HCT116 (cell line): ENCODE measurements around the gene AVP.

ENCODE experiments used
- CBX3 ChIP-seq: IDR thresholded peaks from 2 replicates; pipeline ENCODE4 v1.6.1; 2012; ENCODE audit warnings: low read depth
- CTCF ChIP-seq, 3 experiments: fragments of 200-600 bp in 1 of 3; sonication (generic) in 1 of 3; IDR thresholded peaks in 2 of 3; conservative IDR thresholded peaks in 1 of 3; 2 replicates each; pipeline ENCODE4 v1.5.1; 2012 to 2017; ENCODE audit warnings: low read depth in 2 of 3, low read length in 2 of 3, antibody characterized with exemption in 1 of 3, borderline replicate concordance in 1 of 3, control low read depth in 1 of 3, mild to moderate bottlenecking in 1 of 3, mixed read lengths in 1 of 3, mixed run types in 1 of 3, moderate library complexity in 1 of 3; ENCODE audit not compliant: insufficient read depth in 1 of 3
- JUND ChIP-seq: IDR thresholded peaks from 2 replicates; pipeline ENCODE4 v1.6.1; 2012
- POLR2A ChIP-seq: IDR thresholded peaks from 2 replicates; pipeline ENCODE4 v1.7.0; 2011; ENCODE audit warnings: borderline replicate concordance; ENCODE audit not compliant: insufficient read depth, insufficient read length; ENCODE audit errors: extremely low read depth

- TF ChIP-seq POLR2A (no peak), CTCF (IDR thresholded peaks at IDR 0.05 in 2 of 3, conservative IDR thresholded peaks at IDR 0.05 in 1 of 3; ENCODE audit: borderline replicate concordance in 1 of 3, insufficient read depth in 1 of 3, low read depth in 2 of 3, low read length in 2 of 3) (no peak), JUND (no peak), CBX3 (no peak)
These were observed 25.1 kb upstream of the AVP start for GRCh38 chr20:3109350-3110302.
